SK-N-SH treated with all-trans-retinoic acid at 6 μM for 48 hours (cell line): ENCODE data around the gene PHF1.

Experiments
- ATAC-seq: fragments of 200-7000 bp; cut with Tn5 transposase; 3 replicates; pipeline ENCODE4 v1.9.1; 2020; ENCODE audit warnings: mild to moderate bottlenecking, moderate library complexity
- ARNTL ChIP-seq: fragments of 450-650 bp; formaldehyde crosslinking; IDR thresholded peaks from 2 replicates; pipeline ENCODE4 v1.5.0; 2020; ENCODE audit warnings: low read depth, mild to moderate bottlenecking, moderate library complexity, borderline replicate concordance
- BACH2 ChIP-seq: fragments of 250-450 bp; sonication (Bioruptor Pico); IDR thresholded peaks from 2 replicates; pipeline ENCODE4 v1.9.0; 2021; ENCODE audit warnings: mild to moderate bottlenecking, borderline replicate concordance
- CREB5 ChIP-seq: fragments of 250-450 bp; sonication (Bioruptor Pico); IDR thresholded peaks from 2 replicates; pipeline ENCODE4 v1.5.1; 2020; ENCODE audit warnings: low read depth, mild to moderate bottlenecking, moderate library complexity
- ESRRG ChIP-seq: fragments of 250-450 bp; sonication (Bioruptor Pico); IDR thresholded peaks from 2 replicates; pipeline ENCODE4 v1.6.1; 2021; ENCODE audit warnings: mild to moderate bottlenecking
- GLIS3 ChIP-seq: fragments of 250-450 bp; sonication (Bioruptor Pico); IDR thresholded peaks from 2 replicates; pipeline ENCODE4 v1.5.0; 2020; ENCODE audit warnings: mild to moderate bottlenecking, moderate library complexity
- PPARA ChIP-seq: fragments of 250-450 bp; sonication (Bioruptor Pico); IDR thresholded peaks from 2 replicates; pipeline ENCODE4 v1.5.0; 2020; ENCODE audit warnings: mild to moderate bottlenecking, borderline replicate concordance
- RARB ChIP-seq: fragments of 250-450 bp; sonication (Bioruptor Pico); IDR thresholded peaks from 2 replicates; pipeline ENCODE4 v1.8.0; 2021; ENCODE audit warnings: mild to moderate bottlenecking, moderate library complexity
- SNAI2 ChIP-seq: fragments of 250-450 bp; sonication (Bioruptor Pico); IDR thresholded peaks from 2 replicates; pipeline ENCODE4 v1.5.0; 2020; ENCODE audit warnings: mild to moderate bottlenecking, moderate library complexity
- TCF4 ChIP-seq: fragments of 250-450 bp; sonication (Bioruptor Pico); IDR thresholded peaks from 2 replicates; pipeline ENCODE4 v1.8.0; 2021; ENCODE audit warnings: mild to moderate bottlenecking, moderate library complexity, borderline replicate concordance
- ZC3H10 ChIP-seq: fragments of 250-450 bp; sonication (Bioruptor Pico); IDR thresholded peaks from 2 replicates; pipeline ENCODE4 v1.5.1; 2021; ENCODE audit warnings: mild to moderate bottlenecking, moderate library complexity
- ZFP30 ChIP-seq: fragments of 450-650 bp; formaldehyde crosslinking; IDR thresholded peaks from 2 replicates; pipeline ENCODE4 v1.5.0; 2022; ENCODE audit warnings: mild to moderate bottlenecking, moderate library complexity
- ZNF565 ChIP-seq: fragments of 450-650 bp; formaldehyde crosslinking; conservative IDR thresholded peaks from 2 replicates; pipeline ENCODE4 v1.5.0; 2020; ENCODE audit warnings: low read depth, mild to moderate bottlenecking, moderate library complexity
- ZNF70 ChIP-seq: fragments of 450-650 bp; formaldehyde crosslinking; IDR thresholded peaks from 2 replicates; pipeline ENCODE4 v1.5.0; 2020; ENCODE audit warnings: mild to moderate bottlenecking, moderate library complexity
- ZNF8 ChIP-seq: fragments of 450-650 bp; formaldehyde crosslinking; IDR thresholded peaks from 2 replicates; pipeline ENCODE4 v1.5.0; 2020; ENCODE audit warnings: mild to moderate bottlenecking, moderate library complexity
- TF ChIP-seq, protein P1 (sequence below): fragments of 250-450 bp; sonication (Bioruptor Pico); IDR thresholded peaks from 2 replicates; pipeline ENCODE4 v1.8.0; 2021; ENCODE audit warnings: low read depth, mild to moderate bottlenecking, moderate library complexity, borderline replicate concordance
- TF ChIP-seq, protein P2 (sequence below): fragments of 250-450 bp; sonication (Bioruptor Pico); IDR thresholded peaks from 2 replicates; pipeline ENCODE4 v1.5.0; 2020; ENCODE audit warnings: mild to moderate bottlenecking, moderate library complexity

PHF1 gene

GRCh38 chr6:33424855-33425667, 14.2 kb downstream of the PHF1 start:
- ATAC-seq: no peak; the same call in 2 of the 3 replicates
- no peak for TF ChIP-seq BACH2 (CRISPR knock-in tag)

DNA sequence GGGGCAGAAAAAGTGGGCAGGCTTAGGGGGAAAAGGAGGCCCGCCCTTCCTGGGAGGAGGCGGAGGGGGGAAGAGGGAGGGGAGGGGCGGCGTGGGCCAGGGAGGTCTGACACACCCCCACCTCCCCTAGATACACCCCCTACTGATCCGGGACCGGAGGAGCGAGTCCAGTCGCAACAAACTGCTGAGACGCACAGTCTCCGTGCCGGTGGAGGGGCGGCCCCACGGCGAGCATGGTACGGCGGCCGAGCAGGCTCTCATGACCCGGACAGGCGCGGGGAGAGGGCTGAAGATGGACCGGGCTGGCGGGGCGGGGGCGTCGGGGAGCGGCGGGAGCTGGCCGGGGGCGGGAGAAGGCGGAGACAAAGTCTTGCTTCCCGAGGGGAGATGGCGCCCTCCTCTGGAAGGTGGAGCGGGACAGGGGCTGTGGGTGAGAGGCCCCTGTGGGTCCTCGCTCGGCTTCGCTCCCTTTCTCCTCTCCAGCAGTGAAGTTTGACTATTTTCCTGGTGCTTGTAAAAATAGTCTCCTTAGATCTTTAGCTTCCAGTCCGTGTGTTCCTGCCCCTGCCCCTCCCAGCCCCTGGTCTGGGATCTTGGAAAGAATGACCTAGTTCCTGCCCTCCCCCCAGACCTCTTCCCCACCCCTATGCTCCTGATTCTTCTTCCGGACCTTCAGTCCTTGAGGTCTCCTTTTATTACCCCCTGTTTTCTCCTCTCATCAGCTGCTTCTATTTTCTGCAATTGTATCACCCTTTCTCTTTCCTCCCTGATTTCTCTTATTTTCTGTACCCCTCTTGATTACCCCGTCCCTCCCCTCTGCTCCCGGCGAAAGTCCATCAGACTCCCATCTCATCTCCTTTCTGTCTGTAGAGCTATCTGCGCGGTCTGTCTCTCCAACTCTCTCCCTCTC, 15.1 kb downstream of the PHF1 start:
- ATAC-seq: peak; percentile 80
- no peak for TF ChIP-seq BACH2 (CRISPR knock-in tag)
- no peak for TF ChIP-seq ESRRG
- TF ChIP-seq, protein P1, sequence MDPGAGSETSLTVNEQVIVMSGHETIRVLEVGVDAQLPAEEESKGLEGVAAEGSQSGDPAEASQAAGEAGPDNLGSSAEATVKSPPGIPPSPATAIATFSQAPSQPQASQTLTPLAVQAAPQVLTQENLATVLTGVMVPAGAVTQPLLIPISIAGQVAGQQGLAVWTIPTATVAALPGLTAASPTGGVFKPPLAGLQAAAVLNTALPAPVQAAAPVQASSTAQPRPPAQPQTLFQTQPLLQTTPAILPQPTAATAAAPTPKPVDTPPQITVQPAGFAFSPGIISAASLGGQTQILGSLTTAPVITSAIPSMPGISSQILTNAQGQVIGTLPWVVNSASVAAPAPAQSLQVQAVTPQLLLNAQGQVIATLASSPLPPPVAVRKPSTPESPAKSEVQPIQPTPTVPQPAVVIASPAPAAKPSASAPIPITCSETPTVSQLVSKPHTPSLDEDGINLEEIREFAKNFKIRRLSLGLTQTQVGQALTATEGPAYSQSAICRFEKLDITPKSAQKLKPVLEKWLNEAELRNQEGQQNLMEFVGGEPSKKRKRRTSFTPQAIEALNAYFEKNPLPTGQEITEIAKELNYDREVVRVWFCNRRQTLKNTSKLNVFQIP: no peak
- no peak for TF ChIP-seq CREB5 (CRISPR knock-in tag)
- TF ChIP-seq ZNF70 (CRISPR knock-in tag): no peak
- TF ChIP-seq ZNF565 (CRISPR knock-in tag): no peak
- no peak for TF ChIP-seq ZNF8 (CRISPR knock-in tag)
- TF ChIP-seq ARNTL (CRISPR knock-in tag): no peak

DNA sequence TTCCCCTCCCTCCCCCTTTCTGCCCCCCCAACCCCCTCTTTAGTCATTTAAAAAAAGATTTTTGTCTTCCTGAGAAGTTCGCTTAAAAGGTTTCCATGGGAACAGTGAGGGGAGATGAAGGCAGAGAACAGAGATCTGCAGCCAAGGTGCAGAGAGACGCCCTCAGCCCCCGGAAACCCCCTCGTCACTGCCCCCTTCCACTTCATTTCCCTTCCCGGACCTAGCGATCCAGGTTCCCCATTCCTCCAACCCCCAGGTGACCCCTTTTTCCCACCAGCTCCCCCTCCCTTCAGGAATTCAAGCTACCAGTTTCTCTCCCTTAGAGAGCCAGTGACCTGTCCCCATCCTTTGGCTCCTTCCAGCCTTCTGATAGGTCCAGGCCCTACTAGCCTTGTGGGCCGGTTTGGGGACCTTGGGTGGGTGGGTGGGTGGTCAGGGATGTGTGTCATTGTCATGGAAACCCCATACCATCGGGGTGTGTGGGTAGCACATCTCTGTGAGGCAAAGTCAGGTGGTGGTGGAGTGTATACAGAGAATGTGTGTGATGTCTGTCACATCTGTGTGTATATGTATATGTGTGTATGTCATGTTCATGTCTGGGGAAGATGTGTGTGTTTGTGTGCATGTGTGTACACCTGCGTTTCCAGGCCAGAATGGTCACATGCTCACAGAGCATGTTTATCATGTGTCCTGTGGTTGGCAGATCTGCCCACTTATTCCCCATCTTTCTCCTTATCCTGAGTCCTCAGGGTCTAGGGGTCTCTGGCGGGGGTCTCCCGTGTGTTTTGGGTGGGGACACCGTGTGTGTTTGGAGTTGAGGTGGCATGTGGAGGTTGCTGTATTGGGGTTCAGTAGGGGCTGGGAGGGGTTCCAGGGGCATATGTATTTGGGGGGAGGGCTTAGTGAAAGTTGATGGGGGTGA, 16.0 kb downstream of the PHF1 start:
- ATAC-seq: peak; percentile 4; the same call in 1 of the 3 replicates

DNA sequence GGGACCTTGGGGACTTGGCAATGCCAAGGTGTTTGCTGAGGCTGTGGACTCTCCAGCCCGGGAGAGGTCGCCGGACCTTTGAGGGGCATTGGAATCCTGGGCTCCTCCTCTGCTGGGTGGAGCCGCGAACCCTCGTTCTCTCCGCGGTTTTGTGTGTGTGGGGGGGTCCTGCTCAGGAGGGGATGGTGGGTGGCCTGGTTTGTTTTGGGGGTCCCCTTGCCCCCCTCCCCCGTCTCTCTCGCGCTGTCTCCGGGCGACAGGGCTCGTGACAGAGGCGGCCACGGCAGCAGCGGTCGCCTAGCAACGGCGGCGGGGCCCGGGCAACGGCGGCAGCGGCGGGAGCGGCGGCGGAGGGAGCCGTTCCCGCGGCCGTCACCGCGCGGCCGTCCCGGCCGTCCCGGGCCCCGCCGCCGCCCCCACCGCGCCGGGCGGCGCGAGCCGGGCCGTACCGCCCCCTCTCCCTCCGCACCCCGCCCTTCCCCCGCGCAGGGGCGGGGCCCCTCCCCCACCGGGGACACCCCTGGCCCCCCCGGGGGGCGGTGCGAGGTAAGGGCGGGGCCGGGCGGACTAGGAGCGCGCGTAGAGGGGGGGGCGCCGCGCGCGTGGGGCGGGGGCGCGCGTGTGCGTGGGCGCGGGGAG, 16.9 kb downstream of the PHF1 start:
- peak; percentile 19 for ATAC-seq
- TF ChIP-seq ZNF70 (CRISPR knock-in tag) (no peak), SNAI2 (no peak), TCF4 (CRISPR knock-in tag) (no peak), GLIS3 (CRISPR knock-in tag) (no peak), CREB5 (CRISPR knock-in tag) (no peak), ZFP30 (CRISPR knock-in tag) (no peak)
- TF ChIP-seq, protein P2, sequence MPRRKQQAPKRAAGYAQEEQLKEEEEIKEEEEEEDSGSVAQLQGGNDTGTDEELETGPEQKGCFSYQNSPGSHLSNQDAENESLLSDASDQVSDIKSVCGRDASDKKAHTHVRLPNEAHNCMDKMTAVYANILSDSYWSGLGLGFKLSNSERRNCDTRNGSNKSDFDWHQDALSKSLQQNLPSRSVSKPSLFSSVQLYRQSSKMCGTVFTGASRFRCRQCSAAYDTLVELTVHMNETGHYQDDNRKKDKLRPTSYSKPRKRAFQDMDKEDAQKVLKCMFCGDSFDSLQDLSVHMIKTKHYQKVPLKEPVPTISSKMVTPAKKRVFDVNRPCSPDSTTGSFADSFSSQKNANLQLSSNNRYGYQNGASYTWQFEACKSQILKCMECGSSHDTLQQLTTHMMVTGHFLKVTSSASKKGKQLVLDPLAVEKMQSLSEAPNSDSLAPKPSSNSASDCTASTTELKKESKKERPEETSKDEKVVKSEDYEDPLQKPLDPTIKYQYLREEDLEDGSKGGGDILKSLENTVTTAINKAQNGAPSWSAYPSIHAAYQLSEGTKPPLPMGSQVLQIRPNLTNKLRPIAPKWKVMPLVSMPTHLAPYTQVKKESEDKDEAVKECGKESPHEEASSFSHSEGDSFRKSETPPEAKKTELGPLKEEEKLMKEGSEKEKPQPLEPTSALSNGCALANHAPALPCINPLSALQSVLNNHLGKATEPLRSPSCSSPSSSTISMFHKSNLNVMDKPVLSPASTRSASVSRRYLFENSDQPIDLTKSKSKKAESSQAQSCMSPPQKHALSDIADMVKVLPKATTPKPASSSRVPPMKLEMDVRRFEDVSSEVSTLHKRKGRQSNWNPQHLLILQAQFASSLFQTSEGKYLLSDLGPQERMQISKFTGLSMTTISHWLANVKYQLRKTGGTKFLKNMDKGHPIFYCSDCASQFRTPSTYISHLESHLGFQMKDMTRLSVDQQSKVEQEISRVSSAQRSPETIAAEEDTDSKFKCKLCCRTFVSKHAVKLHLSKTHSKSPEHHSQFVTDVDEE: no peak
- TF ChIP-seq, all 23 proteins: peak for 0

More for the DNA sequence above, 16.0 kb downstream of the PHF1 start:
- TF ChIP-seq RARB: no peak
- TF ChIP-seq ZNF8 (CRISPR knock-in tag): no peak
- TF ChIP-seq PPARA (CRISPR knock-in tag): no peak
- no peak for TF ChIP-seq ZC3H10 (CRISPR knock-in tag)
